Astrocyte (in vitro differentiated cells and primary cell): ENCODE data around the gene TMIGD3. TPM values are rescaled to one million over a fixed set of nuclear protein-coding genes. Genes with fewer than 3 reads are reported as not detected.

Experiments
- DNase-seq: peaks from one replicate; pipeline ENCODE4 v3.0.0-alpha.2; 2010; ENCODE audit warnings: low read depth
- FAIRE-seq: peaks from 2 replicates; lab custom pipeline; 2011; peaks lifted over from hg19 to GRCh38; lab: Jason Lieb, UNC
- H2AFZ ChIP-seq: 2 replicates; pipeline ENCODE4 v1.6.0; 2012; ENCODE audit warnings: low read depth, low read length, inconsistent platforms
- H3K27ac ChIP-seq: 2 replicates; pipeline ENCODE4 v1.5.1; 2011; ENCODE audit warnings: low read depth, low read length, inconsistent platforms
- H3K27me3 ChIP-seq: 2 replicates; pipeline ENCODE4 v1.6.0; 2011; ENCODE audit warnings: low read length, inconsistent platforms; ENCODE audit not compliant: insufficient read depth
- H3K36me3 ChIP-seq: 2 replicates; pipeline ENCODE4 v1.5.1; 2011; ENCODE audit warnings: low read length, inconsistent platforms; ENCODE audit not compliant: insufficient read depth
- H3K4me1 ChIP-seq: 2 replicates; pipeline ENCODE4 v1.5.1; 2011; ENCODE audit warnings: low read length, inconsistent platforms; ENCODE audit not compliant: insufficient read depth
- H3K4me2 ChIP-seq: 2 replicates; pipeline ENCODE4 v1.6.0; 2012; ENCODE audit warnings: low read length, inconsistent platforms
- H3K4me3 ChIP-seq: 2 replicates; pipeline ENCODE4 v1.5.1; 2011; ENCODE audit warnings: low read depth, mild to moderate bottlenecking, low read length, inconsistent platforms; ENCODE audit not compliant: insufficient read depth
- H3K79me2 ChIP-seq: 2 replicates; pipeline ENCODE4 v1.6.0; 2012; ENCODE audit warnings: mild to moderate bottlenecking, low read length, inconsistent platforms; ENCODE audit not compliant: insufficient read depth
- H3K9ac ChIP-seq: 2 replicates; pipeline ENCODE4 v1.6.0; 2012; ENCODE audit warnings: mild to moderate bottlenecking, low read length, inconsistent platforms
- H3K9me3 ChIP-seq: 2 replicates; pipeline ENCODE4 v1.5.1; 2012; ENCODE audit warnings: low read depth, mild to moderate bottlenecking, low read length, inconsistent platforms; ENCODE audit not compliant: insufficient read depth
- H4K20me1 ChIP-seq: 2 replicates; pipeline ENCODE4 v1.6.0; 2012; ENCODE audit warnings: low read length, inconsistent platforms; ENCODE audit not compliant: insufficient read depth
- H3K27ac Mint-ChIP-seq: one replicate; pipeline ENCODE4 v1.8.0; 2021; ENCODE audit warnings: mild to moderate bottlenecking, mixed read lengths; ENCODE audit not compliant: unreplicated experiment
- H3K27me3 Mint-ChIP-seq: one replicate; pipeline ENCODE4 v1.8.0; 2021; ENCODE audit warnings: low read depth, mixed read lengths; ENCODE audit not compliant: unreplicated experiment
- H3K36me3 Mint-ChIP-seq: one replicate; pipeline ENCODE4 v1.8.0; 2021; ENCODE audit warnings: low read depth, mixed read lengths; ENCODE audit not compliant: unreplicated experiment
- H3K4me1 Mint-ChIP-seq: one replicate; pipeline ENCODE4 v1.8.0; 2021; ENCODE audit warnings: low read depth, mixed read lengths; ENCODE audit not compliant: unreplicated experiment
- H3K4me3 Mint-ChIP-seq: one replicate; pipeline ENCODE4 v1.8.0; 2021; ENCODE audit warnings: mild to moderate bottlenecking, moderate library complexity, mixed read lengths; ENCODE audit not compliant: unreplicated experiment
- H3K9me3 Mint-ChIP-seq: one replicate; pipeline ENCODE4 v1.8.0; 2021; ENCODE audit warnings: mild to moderate bottlenecking, mixed read lengths; ENCODE audit not compliant: unreplicated experiment
- EZH2 ChIP-seq: IDR thresholded peaks from 2 replicates; pipeline ENCODE4 v1.6.1; 2012; ENCODE audit warnings: mild to moderate bottlenecking, low read length, inconsistent platforms; ENCODE audit not compliant: insufficient read depth
- total RNA-seq: library from RNA; stranded (reverse); gene quantifications from 2 replicates; pipeline ENCODE4 v1.2.1, GENCODE V29; 2021
- TF ChIP-seq, protein P1 (sequence below): IDR thresholded peaks from 2 replicates; pipeline ENCODE4 v1.5.1; 2011; ENCODE audit warnings: low read depth, mild to moderate bottlenecking, inconsistent platforms, low read length, moderate library complexity; ENCODE audit not compliant: insufficient read depth

Gene TMIGD3
- total RNA-seq, 1 donor from 2014 or later = not detected

DNA sequence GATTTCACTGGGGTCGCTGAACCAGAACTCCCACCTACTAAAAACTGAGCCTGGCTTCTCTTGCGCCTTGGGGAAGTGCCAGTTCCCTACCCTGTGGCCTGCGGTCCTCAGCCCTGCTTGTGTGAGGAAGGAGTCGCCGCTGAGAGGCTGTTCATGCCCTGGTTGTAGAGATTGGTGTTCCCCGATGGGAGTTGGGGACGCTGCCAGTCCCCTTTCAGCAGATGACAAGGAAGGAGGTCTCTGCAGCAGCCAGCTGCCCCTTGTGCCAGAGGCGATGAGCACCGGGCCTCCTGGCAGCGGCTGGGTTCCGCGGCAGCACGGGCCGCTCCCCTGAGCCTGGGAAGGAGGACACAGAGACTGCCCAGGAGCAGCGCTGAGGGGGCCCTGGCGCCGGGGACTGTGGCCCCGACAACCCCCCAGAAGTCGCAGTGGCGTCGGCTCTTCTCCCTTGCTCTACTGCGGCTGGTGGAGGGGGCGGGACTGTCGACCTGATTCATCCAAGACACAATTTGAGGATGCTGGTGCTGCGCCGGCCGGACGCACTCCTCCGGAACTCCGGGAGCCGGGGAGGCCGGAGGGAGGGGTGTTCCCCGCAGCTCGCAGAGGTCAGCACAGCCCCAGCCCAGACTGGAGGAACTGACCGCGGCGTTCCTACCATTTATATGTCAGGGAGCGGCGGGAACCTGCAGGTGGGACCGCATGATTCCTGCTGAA is 12.0 kb upstream of the TMIGD3 start:
- DNase-seq = peak; percentile 57
- Histone ChIP-seq H3K79me2 (no peaks in the 10 kb centered on the region), H3K9me3 (no peaks in the 10 kb centered on the region), H3K4me2 (peak overlapping the region; percentile 88), H3K27me3 (no peaks in the 10 kb centered on the region), H3K4me3 (peak overlapping the region; percentile 59), H3K27ac (peak overlapping the region; percentile 4), H3K36me3 (no peaks in the 10 kb centered on the region), H2AFZ (peak overlapping the region; percentile 88), H4K20me1 (no peaks in the 10 kb centered on the region), H3K9ac (peak overlapping the region; percentile 50), H3K4me1 (peaks cover 15% of the 10 kb centered on the region)
- no peaks in the 10 kb centered on the region for H3K9me3 Mint-ChIP-seq
- TF ChIP-seq, protein P1, sequence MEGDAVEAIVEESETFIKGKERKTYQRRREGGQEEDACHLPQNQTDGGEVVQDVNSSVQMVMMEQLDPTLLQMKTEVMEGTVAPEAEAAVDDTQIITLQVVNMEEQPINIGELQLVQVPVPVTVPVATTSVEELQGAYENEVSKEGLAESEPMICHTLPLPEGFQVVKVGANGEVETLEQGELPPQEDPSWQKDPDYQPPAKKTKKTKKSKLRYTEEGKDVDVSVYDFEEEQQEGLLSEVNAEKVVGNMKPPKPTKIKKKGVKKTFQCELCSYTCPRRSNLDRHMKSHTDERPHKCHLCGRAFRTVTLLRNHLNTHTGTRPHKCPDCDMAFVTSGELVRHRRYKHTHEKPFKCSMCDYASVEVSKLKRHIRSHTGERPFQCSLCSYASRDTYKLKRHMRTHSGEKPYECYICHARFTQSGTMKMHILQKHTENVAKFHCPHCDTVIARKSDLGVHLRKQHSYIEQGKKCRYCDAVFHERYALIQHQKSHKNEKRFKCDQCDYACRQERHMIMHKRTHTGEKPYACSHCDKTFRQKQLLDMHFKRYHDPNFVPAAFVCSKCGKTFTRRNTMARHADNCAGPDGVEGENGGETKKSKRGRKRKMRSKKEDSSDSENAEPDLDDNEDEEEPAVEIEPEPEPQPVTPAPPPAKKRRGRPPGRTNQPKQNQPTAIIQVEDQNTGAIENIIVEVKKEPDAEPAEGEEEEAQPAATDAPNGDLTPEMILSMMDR = no peak
- peaks cover 26% of the 10 kb centered on the region for H3K27me3 Mint-ChIP-seq
- no peak overlapping the region for H3K4me3 Mint-ChIP-seq
- H3K4me1 Mint-ChIP-seq = no peaks in the 10 kb centered on the region
- H3K27ac Mint-ChIP-seq = no peak overlapping the region
- FAIRE-seq = no peak
- peaks cover 2% of the 10 kb centered on the region for H3K36me3 Mint-ChIP-seq

DNA sequence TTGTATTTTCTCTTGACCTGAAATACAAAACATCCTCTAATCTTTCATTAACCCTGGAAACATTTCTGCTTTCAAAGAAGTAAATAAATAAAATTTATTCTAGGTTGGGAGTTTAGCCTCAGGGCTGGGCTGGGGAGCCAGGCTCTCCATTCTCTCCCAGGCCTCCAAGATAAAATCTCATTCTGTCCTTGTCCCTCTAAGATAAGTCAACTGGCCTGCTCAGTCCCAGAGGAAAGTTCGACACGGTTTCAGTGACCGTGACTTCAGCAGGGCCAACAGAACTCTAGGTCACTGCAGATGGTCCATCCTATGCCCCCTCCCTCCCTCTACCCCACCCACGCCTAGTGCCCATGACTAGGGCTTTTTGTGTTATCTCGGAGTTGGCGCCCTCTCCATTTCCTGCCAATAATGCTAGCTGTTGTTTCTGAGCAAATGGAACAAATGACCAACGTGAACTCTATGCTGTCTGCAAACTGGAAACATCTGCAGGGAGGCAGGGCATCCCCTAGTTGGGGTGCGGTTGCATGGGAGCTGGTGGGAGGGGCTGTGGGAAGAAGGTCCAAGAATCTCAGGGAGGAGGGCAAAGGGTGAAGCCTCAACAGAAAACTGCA is 10.1 kb upstream of the TMIGD3 start:
- Histone ChIP-seq H3K4me3 (no peak overlapping the region), H4K20me1 (no peaks in the 10 kb centered on the region), H3K79me2 (no peaks in the 10 kb centered on the region), H3K4me1 (peaks cover 15% of the 10 kb centered on the region), H3K27me3 (no peaks in the 10 kb centered on the region), H2AFZ (no peak overlapping the region), H3K4me2 (no peak overlapping the region), H3K27ac (no peak overlapping the region), H3K36me3 (no peaks in the 10 kb centered on the region), H3K9ac (no peak overlapping the region), H3K9me3 (no peaks in the 10 kb centered on the region)
- H3K4me3 Mint-ChIP-seq = no peak overlapping the region
- no peaks in the 10 kb centered on the region for H3K9me3 Mint-ChIP-seq
- H3K36me3 Mint-ChIP-seq = peaks cover 2% of the 10 kb centered on the region
- FAIRE-seq (no peak), DNase-seq (no peak)
- no peaks in the 10 kb centered on the region for H3K4me1 Mint-ChIP-seq
- H3K27ac Mint-ChIP-seq = no peak overlapping the region
- TF ChIP-seq, protein P1 = no peak
- no peak for TF ChIP-seq EZH2
- peaks cover 26% of the 10 kb centered on the region for H3K27me3 Mint-ChIP-seq

DNA sequence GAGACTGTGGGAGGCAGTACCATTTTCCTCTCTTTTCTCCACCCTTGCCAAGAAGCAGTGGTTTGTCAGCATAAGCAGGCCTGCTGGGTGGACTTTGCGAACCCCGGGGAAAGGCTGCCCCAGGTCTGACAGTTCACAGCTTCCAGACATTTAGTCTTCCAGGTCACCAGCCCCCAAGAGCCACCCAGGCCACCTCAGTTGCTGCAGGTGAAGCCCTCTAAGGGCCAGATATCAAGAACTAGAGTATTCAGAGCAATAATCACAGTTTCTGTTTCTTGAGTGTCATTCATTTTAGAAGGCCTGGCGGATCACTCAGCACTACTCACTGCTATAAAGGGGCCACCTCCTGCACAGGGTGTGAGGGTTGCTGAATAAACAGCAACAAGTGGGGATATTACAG is 9.5 kb upstream of the TMIGD3 start:
- no peak for TF ChIP-seq EZH2
- TF ChIP-seq, protein P1 = no peak
- Histone ChIP-seq H3K27ac (no peak overlapping the region), H2AFZ (no peak overlapping the region), H3K27me3 (no peaks in the 10 kb centered on the region), H3K4me1 (peaks cover 18% of the 10 kb centered on the region), H3K36me3 (no peaks in the 10 kb centered on the region), H3K79me2 (no peaks in the 10 kb centered on the region), H4K20me1 (no peaks in the 10 kb centered on the region), H3K4me2 (no peak overlapping the region), H3K4me3 (no peak overlapping the region), H3K9ac (no peak overlapping the region), H3K9me3 (no peaks in the 10 kb centered on the region)
- peaks cover 2% of the 10 kb centered on the region for H3K36me3 Mint-ChIP-seq
- DNase-seq = no peak
- no peak overlapping the region for H3K27ac Mint-ChIP-seq
- H3K4me1 Mint-ChIP-seq = no peaks in the 10 kb centered on the region
- H3K4me3 Mint-ChIP-seq = no peak overlapping the region
- H3K9me3 Mint-ChIP-seq = no peaks in the 10 kb centered on the region
- H3K27me3 Mint-ChIP-seq = peaks cover 26% of the 10 kb centered on the region
- FAIRE-seq = no peak
